Fibroblast of mammary gland (primary cell): ENCODE measurements around the gene R3HDM2.
A peak's percentile ranks its signal among the peaks of the same experiment; 100 is the strongest.

ENCODE experiments used
- DNase-seq: peaks from one replicate; pipeline ENCODE4 v3.0.0-alpha.2; 2010; ENCODE audit warnings: low read depth
- H3K4me3 ChIP-seq: 2 replicates; pipeline ENCODE4 v1.5.1; 2011; ENCODE audit warnings: low read depth, mild to moderate bottlenecking, low read length, moderate library complexity; ENCODE audit not compliant: control insufficient read depth
- TF ChIP-seq, protein P1 (sequence below): conservative IDR thresholded peaks from 2 replicates; pipeline ENCODE4 v1.5.1; 2011; ENCODE audit warnings: low read depth, low read length, inconsistent platforms; ENCODE audit not compliant: control insufficient read depth, insufficient read depth

Gene R3HDM2

DNA sequence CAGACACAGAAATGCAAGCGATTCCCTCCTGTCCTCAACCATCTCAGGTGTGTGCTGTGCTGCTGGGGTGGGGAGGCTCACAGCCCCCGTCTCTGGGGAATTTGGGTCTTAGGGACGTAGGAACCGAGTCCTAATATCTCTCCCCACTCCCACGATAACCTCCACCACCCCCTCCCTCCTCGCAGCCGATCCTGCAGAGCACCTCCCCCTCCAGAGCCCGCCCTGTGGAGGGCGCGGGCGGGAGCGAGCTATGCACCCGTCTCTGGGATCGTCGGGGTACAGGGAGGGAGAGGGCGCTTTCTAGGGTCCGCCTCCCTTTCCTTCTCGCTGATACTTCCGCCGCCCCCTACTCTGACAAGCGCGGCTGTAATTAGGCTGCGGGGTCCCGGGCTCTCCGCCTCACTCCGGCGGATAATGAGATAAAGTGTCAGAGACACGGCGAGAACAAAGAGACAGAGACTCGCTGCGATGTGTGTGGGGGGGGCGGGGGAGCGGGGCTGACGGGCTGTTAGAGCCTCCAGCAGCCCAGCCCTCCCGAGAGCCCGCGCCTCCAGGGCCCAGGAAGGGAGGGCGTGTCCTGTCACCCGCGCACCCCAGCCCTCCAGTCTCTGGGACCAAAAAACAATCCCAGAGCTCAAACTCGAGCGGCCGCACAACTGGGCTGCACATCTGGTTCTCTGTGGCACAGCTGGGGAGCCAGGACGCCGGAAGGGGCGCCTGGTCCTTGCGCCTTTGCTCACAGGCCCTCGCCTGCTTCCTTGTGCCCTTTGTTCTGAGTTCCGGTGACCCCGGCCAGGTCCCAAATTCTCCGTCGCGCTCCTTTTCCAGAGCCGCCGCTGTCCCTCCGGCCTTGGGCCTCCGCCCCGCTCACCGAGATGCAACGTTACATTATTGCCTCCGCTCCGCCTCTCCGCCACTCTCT lies 192.7 kb downstream of the R3HDM2 start:
- peak overlapping the region; percentile 47 for H3K4me3 ChIP-seq
- no peak for DNase-seq
- TF ChIP-seq, protein P1, sequence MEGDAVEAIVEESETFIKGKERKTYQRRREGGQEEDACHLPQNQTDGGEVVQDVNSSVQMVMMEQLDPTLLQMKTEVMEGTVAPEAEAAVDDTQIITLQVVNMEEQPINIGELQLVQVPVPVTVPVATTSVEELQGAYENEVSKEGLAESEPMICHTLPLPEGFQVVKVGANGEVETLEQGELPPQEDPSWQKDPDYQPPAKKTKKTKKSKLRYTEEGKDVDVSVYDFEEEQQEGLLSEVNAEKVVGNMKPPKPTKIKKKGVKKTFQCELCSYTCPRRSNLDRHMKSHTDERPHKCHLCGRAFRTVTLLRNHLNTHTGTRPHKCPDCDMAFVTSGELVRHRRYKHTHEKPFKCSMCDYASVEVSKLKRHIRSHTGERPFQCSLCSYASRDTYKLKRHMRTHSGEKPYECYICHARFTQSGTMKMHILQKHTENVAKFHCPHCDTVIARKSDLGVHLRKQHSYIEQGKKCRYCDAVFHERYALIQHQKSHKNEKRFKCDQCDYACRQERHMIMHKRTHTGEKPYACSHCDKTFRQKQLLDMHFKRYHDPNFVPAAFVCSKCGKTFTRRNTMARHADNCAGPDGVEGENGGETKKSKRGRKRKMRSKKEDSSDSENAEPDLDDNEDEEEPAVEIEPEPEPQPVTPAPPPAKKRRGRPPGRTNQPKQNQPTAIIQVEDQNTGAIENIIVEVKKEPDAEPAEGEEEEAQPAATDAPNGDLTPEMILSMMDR: no peak

DNA sequence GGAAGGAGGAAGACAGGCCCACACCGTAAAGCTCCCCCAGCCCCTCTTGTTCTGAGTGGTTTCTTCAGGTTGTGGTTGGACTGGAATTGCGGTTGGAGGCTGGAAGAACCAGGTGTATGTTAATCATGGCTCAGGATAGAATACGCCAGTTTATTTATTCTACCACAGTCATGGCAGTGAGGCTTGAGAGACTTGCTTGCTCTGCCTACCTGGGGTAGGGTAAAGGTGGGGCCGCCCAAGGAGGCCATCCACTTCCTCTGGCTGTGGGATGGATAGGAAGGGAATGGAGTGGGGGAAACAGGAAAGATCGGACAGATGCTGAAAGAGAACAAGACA lies 193.3 kb downstream of the R3HDM2 start:
- DNase-seq: no peak
- H3K4me3 ChIP-seq: no peak overlapping the region
- TF ChIP-seq, protein P1: no peak

DNA sequence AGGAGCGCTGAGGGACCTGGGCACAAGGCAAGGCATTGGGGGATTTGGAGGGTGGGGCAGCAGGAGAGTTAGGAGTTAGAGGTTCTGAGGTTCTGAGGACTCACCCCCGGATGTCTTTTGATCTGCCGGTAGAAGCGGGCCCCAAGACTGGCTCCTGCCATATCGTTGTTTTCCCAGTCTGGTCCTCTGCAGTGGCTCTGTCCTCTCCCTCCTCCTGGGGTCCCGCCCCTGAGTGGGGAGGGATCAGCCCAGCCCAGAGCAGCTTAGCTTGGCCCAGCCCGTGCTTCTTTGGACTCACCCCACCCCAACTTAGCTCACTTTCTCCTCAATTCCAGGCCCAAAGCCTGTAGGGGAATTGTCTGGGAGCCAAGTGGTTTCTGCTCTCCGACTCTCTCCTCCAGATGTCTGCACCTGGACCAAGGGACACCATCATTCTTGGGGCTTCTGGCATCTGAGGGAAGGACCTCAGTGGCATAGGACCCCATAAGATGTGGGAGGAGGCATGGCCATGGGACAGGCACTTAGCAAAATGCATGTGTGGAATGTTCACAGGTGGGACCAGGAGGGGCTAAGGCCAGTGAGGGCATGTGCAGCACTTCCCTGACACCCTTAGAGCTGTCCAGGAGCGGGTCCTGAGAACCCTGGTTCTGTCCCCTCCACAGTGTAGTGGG lies 193.8 kb downstream of the R3HDM2 start:
- DNase-seq: no peak
- TF ChIP-seq, protein P1: no peak
- H3K4me3 ChIP-seq: no peak overlapping the region

DNA sequence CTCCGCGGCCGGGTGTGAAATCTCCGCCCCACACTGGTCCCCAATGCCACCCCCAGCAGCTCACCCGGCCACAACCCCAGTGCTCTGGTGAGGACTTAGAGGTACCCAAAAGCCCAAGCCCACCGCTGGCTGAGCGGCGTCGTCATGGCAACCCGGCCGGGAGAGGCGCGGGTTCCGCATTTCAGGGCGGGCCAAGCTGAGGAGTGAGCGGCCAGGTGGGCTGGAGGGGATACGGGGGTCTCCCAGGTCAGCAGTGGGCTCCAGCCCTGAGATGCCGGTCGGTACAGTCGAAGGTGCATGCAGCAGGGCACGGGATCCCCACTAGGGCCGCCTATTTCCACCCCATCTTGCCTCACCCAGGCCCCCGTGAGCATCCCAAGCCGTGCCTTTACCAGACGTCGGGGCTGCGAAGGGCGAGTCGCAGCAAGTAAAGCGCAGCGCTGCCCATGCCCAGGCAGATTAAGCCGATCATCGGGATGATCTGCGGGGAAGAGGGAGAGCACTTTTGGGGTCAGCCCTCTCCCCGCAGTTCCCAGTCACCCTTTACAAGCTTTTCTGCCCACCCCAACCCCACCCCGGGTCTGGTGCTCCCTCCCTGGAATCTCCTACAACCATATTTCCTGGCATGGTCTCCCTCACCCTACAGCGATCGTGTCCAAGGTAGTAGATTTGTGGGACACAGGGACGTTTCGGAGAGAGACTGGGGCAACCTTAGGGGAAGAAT lies 194.5 kb downstream of the R3HDM2 start:
- DNase-seq: no peak
- TF ChIP-seq, protein P1: no peak
- no peak overlapping the region for H3K4me3 ChIP-seq

DNA sequence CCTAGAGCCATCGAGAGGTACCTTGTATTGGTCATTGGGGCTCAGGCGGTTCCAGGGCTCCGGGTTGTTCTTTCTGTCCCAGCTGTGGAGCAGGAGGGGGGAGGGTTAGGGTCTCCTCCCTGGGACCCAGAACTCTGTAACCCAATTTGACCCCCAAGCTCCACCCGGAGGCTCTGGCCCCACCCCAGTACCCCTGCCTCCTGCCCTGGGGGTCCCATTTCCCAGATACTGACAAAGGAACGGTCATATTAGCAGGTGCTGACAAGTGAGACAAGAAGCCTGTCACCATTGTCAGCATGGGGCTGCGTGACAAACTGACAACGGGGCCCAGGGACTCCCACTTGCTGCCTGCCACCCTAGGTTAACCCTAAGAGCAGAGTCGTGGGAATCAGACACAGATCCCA lies 195.1 kb downstream of the R3HDM2 start:
- no peak for DNase-seq
- H3K4me3 ChIP-seq: no peak overlapping the region
- TF ChIP-seq, protein P1: no peak

DNA sequence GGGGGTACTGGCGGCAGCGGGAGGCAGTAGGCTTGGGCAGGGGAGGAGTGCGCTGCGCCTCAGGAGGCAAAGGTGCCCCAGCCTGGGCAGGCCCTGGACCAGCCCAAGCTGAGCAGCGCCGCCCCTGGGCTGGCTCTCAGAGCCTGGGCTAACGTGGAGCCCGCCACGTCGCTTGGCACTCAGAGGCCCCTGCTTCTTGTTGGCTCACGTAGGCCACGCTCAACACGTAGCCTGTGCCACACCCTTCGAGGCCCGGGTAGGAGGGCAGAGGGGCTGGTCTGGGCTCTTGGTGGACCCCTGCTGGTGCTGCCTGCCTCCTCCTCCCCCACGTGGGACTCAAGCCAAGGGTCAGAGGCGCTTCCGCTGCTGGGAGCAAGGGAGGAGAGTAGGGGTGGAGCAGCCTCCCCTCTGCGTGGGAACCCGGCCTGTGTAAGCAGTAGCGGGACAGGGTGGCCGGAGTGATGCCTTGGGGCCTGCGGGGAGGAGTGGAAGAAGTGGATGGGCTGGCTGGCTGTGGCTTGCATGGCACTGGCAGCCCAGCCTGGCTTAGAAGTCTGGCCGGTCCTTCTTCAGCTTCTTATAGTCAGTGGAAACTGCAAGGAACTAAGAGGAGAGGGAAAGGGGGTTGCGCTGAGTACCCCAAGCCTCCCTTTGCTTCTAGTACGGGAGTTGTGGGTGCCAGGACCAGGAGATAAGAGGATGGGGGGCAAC lies 195.7 kb downstream of the R3HDM2 start:
- no peak for DNase-seq
- H3K4me3 ChIP-seq: no peak overlapping the region
- TF ChIP-seq, protein P1: no peak
